HepG2 (cell line): ENCODE measurements around the gene PET100. TPM values are rescaled to one million over a fixed set of nuclear protein-coding genes. Genes with fewer than 3 reads are reported as not detected.

Experiments
- CCDC6 ChIP-seq: sonication (generic); formaldehyde crosslinking; IDR thresholded peaks from 2 replicates; pipeline ENCODE4 v1.8.1; 2022; ENCODE audit warnings: mild to moderate bottlenecking, missing genetic modification reagents, moderate library complexity
- GATAD1 ChIP-seq: IDR thresholded peaks from 2 replicates; pipeline ENCODE4 v1.6.1; 2016; ENCODE audit warnings: missing genetic modification reagents, missing compliant biosample characterization
- KAT8 ChIP-seq: IDR thresholded peaks from 2 replicates; pipeline ENCODE4 v1.6.1; 2016; ENCODE audit warnings: missing genetic modification reagents, missing compliant biosample characterization
- PHF20 ChIP-seq: sonication (generic); formaldehyde crosslinking; IDR thresholded peaks from 2 replicates; pipeline ENCODE4 v1.5.0; 2020; ENCODE audit warnings: mild to moderate bottlenecking, missing genetic modification reagents
- RBFOX2 ChIP-seq: fragments of 200-400 bp; formaldehyde crosslinking; IDR thresholded peaks from 2 replicates; pipeline ENCODE4 v1.6.1; 2017; ENCODE audit warnings: low read depth, mild to moderate bottlenecking, low read length
- SOX13 ChIP-seq, 3 experiments: fragments of 450-650 bp in 1 of 3; sonication (generic) in 1 of 3; formaldehyde crosslinking in 1 of 3; IDR thresholded peaks in 2 of 3; conservative IDR thresholded peaks in 1 of 3; 2 replicates each; pipeline versions ENCODE4 v1.5.0 to v1.6.1; 2016 to 2020; ENCODE audit warnings: antibody characterized with exemption in 1 of 3, mild to moderate bottlenecking in 1 of 3, missing compliant biosample characterization in 1 of 3, missing genetic modification reagents in 1 of 3, moderate library complexity in 1 of 3
- ZMYM4 ChIP-seq: sonication (generic); formaldehyde crosslinking; IDR thresholded peaks from 2 replicates; pipeline ENCODE4 v1.8.1; 2023; ENCODE audit warnings: mild to moderate bottlenecking, missing genetic modification reagents
- ZNF225 ChIP-seq: sonication (generic); formaldehyde crosslinking; IDR thresholded peaks from 2 replicates; pipeline ENCODE4 v1.4.0; 2020; ENCODE audit warnings: mild to moderate bottlenecking, missing genetic modification reagents
- ZNF24 ChIP-seq: fragments of 450-650 bp; IDR thresholded peaks from 2 replicates; pipeline ENCODE4 v1.6.1; 2017; ENCODE audit warnings: antibody characterized with exemption, mild to moderate bottlenecking
- ZNF263 ChIP-seq: sonication (generic); formaldehyde crosslinking; IDR thresholded peaks from 2 replicates; pipeline ENCODE4 v1.4.0; 2020; ENCODE audit warnings: missing genetic modification reagents
- ZNF512 ChIP-seq: sonication (generic); formaldehyde crosslinking; IDR thresholded peaks from 2 replicates; pipeline ENCODE4 v1.4.0; 2020; ENCODE audit warnings: mild to moderate bottlenecking, missing genetic modification reagents
- ZNF652 ChIP-seq: IDR thresholded peaks from 2 replicates; pipeline ENCODE4 v1.6.1; 2016; ENCODE audit warnings: low read depth, borderline replicate concordance
- polyA plus RNA-seq, 8 experiments: library from polyadenylated mRNA; depleted of rRNA in 3 of 8; stranded (reverse) in 7 of 8; unstranded in 1 of 8; fragments of >200 nt; fragmentation: Illumina TruSeq in 4 of 8; extraction: Trizol in 4 of 8; gene quantifications; 2 replicates each; pipeline versions ENCODE4 v1.2.1 to v1.2.3, GENCODE V29; 2011 to 2016; ENCODE audit warnings: low read depth in 4 of 8, missing spikeins in 1 of 8, mixed read lengths in 1 of 8; ENCODE audit not compliant: insufficient read depth in 1 of 8
- total RNA-seq, 5 experiments: library from RNA; depleted of rRNA; stranded (reverse); fragments of >200 nt; fragmentation: Illumina TruSeq; extraction: Trizol; gene quantifications; 2 replicates each; pipeline ENCODE4 v1.2.3, GENCODE V29; 2016; ENCODE audit warnings: low read depth in 1 of 5
- TF ChIP-seq, protein P1 (sequence below), 2 experiments: sonication (generic) in 1 of 2; formaldehyde crosslinking in 1 of 2; IDR thresholded peaks; 2 replicates each; pipeline versions ENCODE4 v1.5.1 to v1.6.1; 2011 to 2020; ENCODE audit warnings: borderline replicate concordance in 1 of 2, low read depth in 1 of 2, low read length in 1 of 2, mild to moderate bottlenecking in 1 of 2, missing genetic modification reagents in 1 of 2, moderate library complexity in 1 of 2
- TF ChIP-seq, protein P2 (sequence below): sonication (generic); formaldehyde crosslinking; IDR thresholded peaks from 2 replicates; pipeline ENCODE4 v1.8.1; 2023; ENCODE audit warnings: mild to moderate bottlenecking, missing genetic modification reagents
- TF ChIP-seq, protein P3 (sequence below): sonication (generic); formaldehyde crosslinking; IDR thresholded peaks from 2 replicates; pipeline ENCODE4 v1.4.0; 2020; ENCODE audit warnings: missing genetic modification reagents
- TF ChIP-seq, protein P4 (sequence below): sonication (generic); formaldehyde crosslinking; conservative IDR thresholded peaks from 2 replicates; pipeline ENCODE4 v1.8.0; 2022; ENCODE audit warnings: missing genetic modification reagents

The PET100 gene
- total and polyA plus RNA-seq, 2 of the 13 experiments (the other 11 are each of a cell fraction or from before 2014, with no cell fraction given): 22.3 to 66.5 TPM

DNA sequence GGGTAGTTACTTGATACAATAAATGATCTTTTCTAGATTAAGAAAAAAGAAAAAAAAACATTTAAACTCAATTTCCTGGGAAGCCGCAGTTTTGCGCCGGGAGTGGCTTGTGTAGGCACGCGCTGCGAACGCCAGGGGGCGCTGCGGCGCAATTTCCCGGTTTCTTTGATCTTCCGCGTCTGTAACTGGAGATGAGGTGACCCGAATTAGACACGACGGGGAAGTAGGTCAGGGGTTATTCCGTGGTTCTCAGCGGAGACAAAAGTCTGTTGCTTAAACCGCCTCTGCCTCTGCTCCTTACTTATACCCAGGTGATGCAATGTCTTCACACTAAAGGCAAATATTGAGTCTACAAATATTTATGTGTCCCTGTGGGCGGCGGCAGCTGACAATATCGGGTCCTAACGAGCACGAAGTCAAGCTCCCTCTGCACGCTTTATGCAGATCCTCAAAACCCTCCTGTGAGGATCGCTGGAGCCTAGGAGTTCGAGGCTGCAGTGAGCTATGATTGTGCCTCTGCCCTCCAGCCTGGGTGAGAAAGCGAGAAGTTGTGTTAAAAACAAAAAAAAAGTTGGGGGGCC lies 22.6 kb downstream of the PET100 start (continued):
- TF ChIP-seq, protein P1, sequence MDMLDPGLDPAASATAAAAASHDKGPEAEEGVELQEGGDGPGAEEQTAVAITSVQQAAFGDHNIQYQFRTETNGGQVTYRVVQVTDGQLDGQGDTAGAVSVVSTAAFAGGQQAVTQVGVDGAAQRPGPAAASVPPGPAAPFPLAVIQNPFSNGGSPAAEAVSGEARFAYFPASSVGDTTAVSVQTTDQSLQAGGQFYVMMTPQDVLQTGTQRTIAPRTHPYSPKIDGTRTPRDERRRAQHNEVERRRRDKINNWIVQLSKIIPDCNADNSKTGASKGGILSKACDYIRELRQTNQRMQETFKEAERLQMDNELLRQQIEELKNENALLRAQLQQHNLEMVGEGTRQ (IDR thresholded peaks at IDR 0.05; ENCODE audit: low read depth, low read length): no peak
- TF ChIP-seq, protein P1 (CRISPR knock-in tag; IDR thresholded peaks at IDR 0.05; ENCODE audit: borderline replicate concordance): peak; percentile 41; the same call in 1 of the 2 replicates
- TF ChIP-seq, protein P2, sequence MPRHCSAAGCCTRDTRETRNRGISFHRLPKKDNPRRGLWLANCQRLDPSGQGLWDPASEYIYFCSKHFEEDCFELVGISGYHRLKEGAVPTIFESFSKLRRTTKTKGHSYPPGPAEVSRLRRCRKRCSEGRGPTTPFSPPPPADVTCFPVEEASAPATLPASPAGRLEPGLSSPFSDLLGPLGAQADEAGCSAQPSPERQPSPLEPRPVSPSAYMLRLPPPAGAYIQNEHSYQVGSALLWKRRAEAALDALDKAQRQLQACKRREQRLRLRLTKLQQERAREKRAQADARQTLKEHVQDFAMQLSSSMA (CRISPR knock-in tag): no peak; the same call in 1 of the 2 replicates
- TF ChIP-seq ZNF24 (no peak; the same call in 1 of the 2 replicates), GATAD1 (CRISPR knock-in tag) (peak; percentile 69), ZMYM4 (CRISPR knock-in tag) (peak; percentile 67), KAT8 (CRISPR knock-in tag) (peak; percentile 85), PHF20 (CRISPR knock-in tag) (0 out of 2 replicates have a peak, but pooled peaks have one; percentile 16), ZNF225 (CRISPR knock-in tag) (no peak; the same call in 1 of the 2 replicates), CCDC6 (CRISPR knock-in tag) (peak; percentile 54; the same call in 1 of the 2 replicates), ZNF512 (no peak), RBFOX2 (no peak), ZNF263 (CRISPR knock-in tag) (no peak), SOX13 (IDR thresholded peaks at IDR 0.05) (peak; percentile 75; the same call in 1 of the 2 replicates), SOX13 (CRISPR knock-in tag; conservative IDR thresholded peaks at IDR 0.05 in 1 of 2, IDR thresholded peaks at IDR 0.05 in 1 of 2) (peak in 1 of 2 experiments; percentile 91; a peak in 2 of 4 replicates), ZNF652 (peak; percentile 41; the same call in 1 of the 2 replicates)
- TF ChIP-seq, protein P3, sequence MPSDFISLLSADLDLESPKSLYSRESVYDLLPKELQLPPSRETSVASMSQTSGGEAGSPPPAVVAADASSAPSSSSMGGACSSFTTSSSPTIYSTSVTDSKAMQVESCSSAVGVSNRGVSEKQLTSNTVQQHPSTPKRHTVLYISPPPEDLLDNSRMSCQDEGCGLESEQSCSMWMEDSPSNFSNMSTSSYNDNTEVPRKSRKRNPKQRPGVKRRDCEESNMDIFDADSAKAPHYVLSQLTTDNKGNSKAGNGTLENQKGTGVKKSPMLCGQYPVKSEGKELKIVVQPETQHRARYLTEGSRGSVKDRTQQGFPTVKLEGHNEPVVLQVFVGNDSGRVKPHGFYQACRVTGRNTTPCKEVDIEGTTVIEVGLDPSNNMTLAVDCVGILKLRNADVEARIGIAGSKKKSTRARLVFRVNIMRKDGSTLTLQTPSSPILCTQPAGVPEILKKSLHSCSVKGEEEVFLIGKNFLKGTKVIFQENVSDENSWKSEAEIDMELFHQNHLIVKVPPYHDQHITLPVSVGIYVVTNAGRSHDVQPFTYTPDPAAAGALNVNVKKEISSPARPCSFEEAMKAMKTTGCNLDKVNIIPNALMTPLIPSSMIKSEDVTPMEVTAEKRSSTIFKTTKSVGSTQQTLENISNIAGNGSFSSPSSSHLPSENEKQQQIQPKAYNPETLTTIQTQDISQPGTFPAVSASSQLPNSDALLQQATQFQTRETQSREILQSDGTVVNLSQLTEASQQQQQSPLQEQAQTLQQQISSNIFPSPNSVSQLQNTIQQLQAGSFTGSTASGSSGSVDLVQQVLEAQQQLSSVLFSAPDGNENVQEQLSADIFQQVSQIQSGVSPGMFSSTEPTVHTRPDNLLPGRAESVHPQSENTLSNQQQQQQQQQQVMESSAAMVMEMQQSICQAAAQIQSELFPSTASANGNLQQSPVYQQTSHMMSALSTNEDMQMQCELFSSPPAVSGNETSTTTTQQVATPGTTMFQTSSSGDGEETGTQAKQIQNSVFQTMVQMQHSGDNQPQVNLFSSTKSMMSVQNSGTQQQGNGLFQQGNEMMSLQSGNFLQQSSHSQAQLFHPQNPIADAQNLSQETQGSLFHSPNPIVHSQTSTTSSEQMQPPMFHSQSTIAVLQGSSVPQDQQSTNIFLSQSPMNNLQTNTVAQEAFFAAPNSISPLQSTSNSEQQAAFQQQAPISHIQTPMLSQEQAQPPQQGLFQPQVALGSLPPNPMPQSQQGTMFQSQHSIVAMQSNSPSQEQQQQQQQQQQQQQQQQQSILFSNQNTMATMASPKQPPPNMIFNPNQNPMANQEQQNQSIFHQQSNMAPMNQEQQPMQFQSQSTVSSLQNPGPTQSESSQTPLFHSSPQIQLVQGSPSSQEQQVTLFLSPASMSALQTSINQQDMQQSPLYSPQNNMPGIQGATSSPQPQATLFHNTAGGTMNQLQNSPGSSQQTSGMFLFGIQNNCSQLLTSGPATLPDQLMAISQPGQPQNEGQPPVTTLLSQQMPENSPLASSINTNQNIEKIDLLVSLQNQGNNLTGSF (CRISPR knock-in tag): no peak
- TF ChIP-seq, protein P4, sequence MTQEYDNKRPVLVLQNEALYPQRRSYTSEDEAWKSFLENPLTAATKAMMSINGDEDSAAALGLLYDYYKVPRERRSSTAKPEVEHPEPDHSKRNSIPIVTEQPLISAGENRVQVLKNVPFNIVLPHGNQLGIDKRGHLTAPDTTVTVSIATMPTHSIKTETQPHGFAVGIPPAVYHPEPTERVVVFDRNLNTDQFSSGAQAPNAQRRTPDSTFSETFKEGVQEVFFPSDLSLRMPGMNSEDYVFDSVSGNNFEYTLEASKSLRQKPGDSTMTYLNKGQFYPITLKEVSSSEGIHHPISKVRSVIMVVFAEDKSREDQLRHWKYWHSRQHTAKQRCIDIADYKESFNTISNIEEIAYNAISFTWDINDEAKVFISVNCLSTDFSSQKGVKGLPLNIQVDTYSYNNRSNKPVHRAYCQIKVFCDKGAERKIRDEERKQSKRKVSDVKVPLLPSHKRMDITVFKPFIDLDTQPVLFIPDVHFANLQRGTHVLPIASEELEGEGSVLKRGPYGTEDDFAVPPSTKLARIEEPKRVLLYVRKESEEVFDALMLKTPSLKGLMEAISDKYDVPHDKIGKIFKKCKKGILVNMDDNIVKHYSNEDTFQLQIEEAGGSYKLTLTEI: no peak
